Measurements from ENCODE around the gene KCNAB1.

Gene KCNAB1

GRCh38 chr3:156489462-156489911 lies 369.1 kb downstream of the KCNAB1 start:
- DNase-seq (ENCODE audit: low read depth in 3 of 3) = no peak

- no peak for DNase-seq (ENCODE audit: low read depth in 3 of 3)
Observed at GRCh38 chr3:156491192-156491591, 370.8 kb downstream of the KCNAB1 start.

GRCh38 chr3:156492801-156493261 lies 372.5 kb downstream of the KCNAB1 start:
- DNase-seq (ENCODE audit: low read depth in 3 of 3) = no peak

- no peak for DNase-seq (ENCODE audit: low read depth in 3 of 3)
Observed at GRCh38 chr3:156493887-156494286, 373.5 kb downstream of the KCNAB1 start.

- no peak for DNase-seq (ENCODE audit: low read depth in 3 of 3)
Observed at GRCh38 chr3:156495816-156496215, 375.4 kb downstream of the KCNAB1 start.

GRCh38 chr3:156497326-156497725 lies 376.9 kb downstream of the KCNAB1 start:
- no peak for DNase-seq (ENCODE audit: low read depth in 3 of 3)

- no peak for DNase-seq (ENCODE audit: low read depth in 3 of 3)
Observed at GRCh38 chr3:156498307-156498706, 377.9 kb downstream of the KCNAB1 start.

GRCh38 chr3:156507285-156507684 lies 386.9 kb downstream of the KCNAB1 start:
- DNase-seq (ENCODE audit: low read depth in 3 of 3) = no peak

GRCh38 chr3:156509189-156510174 lies 389.1 kb downstream of the KCNAB1 start:
- DNase-seq (ENCODE audit: low read depth in 3 of 3) = no peak

GRCh38 chr3:156511987-156512677 lies 391.8 kb downstream of the KCNAB1 start:
- DNase-seq (ENCODE audit: low read depth in 3 of 3) = no peak

GRCh38 chr3:156513619-156514018 lies 393.2 kb downstream of the KCNAB1 start:
- DNase-seq (ENCODE audit: low read depth in 3 of 3) = no peak

GRCh38 chr3:156516284-156516683 lies 395.9 kb downstream of the KCNAB1 start:
- DNase-seq (ENCODE audit: low read depth in 3 of 3) = no peak

- no peak for DNase-seq (ENCODE audit: low read depth in 3 of 3)
Observed at GRCh38 chr3:156516961-156517360, 396.6 kb downstream of the KCNAB1 start.

- no peak for DNase-seq (ENCODE audit: low read depth in 3 of 3)
Observed at GRCh38 chr3:156518726-156519125, 398.3 kb downstream of the KCNAB1 start.

- no peak for DNase-seq (ENCODE audit: low read depth in 3 of 3)
Observed at GRCh38 chr3:156519758-156520162, 399.4 kb downstream of the KCNAB1 start.

- DNase-seq (ENCODE audit: low read depth in 3 of 3) = no peak
Observed at GRCh38 chr3:156522673-156523072, 402.3 kb downstream of the KCNAB1 start.

- no peak for DNase-seq (ENCODE audit: low read depth in 3 of 3)
Observed at GRCh38 chr3:156525808-156526207, 405.4 kb downstream of the KCNAB1 start.

- no peak for DNase-seq (ENCODE audit: low read depth in 3 of 3)
Observed at GRCh38 chr3:156527060-156527459, 406.7 kb downstream of the KCNAB1 start.

- no peak for DNase-seq (ENCODE audit: low read depth in 3 of 3)
Observed at GRCh38 chr3:156530980-156531379, 410.6 kb downstream of the KCNAB1 start.

GRCh38 chr3:156532730-156533129 lies 412.4 kb downstream of the KCNAB1 start:
- DNase-seq (ENCODE audit: low read depth in 3 of 3) = no peak

GRCh38 chr3:156533205-156533604 lies 412.8 kb downstream of the KCNAB1 start:
- no peak for DNase-seq (ENCODE audit: low read depth in 3 of 3)

- no peak for DNase-seq (ENCODE audit: low read depth in 3 of 3)
Observed at GRCh38 chr3:156535162-156535627, 414.8 kb downstream of the KCNAB1 start.
